Transverse colon (tissue), 4 donors: ENCODE measurements around the gene BRIX1. TPM values are rescaled to one million over a fixed set of nuclear protein-coding genes. Genes with fewer than 3 reads are reported as not detected.
"Not testable (repeated sequence)": the region's sequence is repeated elsewhere in the genome, so short reads cannot be mapped to it uniquely, and the experiment has no call there.

Experiments
- DNase-seq: peaks from one replicate; pipeline ENCODE4 v3.0.0-alpha.2; 2019
- H3K27ac ChIP-seq, 4 donors: fragments of 200-600 bp; sonication (generic); 2 replicates each; pipeline ENCODE4 v1.5.1; 2016 to 2018; ENCODE audit warnings: inconsistent platforms in 4 of 4
- H3K27me3 ChIP-seq: fragments of 200-600 bp; sonication (generic); 2 replicates; pipeline ENCODE4 v1.5.1; 2017; ENCODE audit warnings: inconsistent platforms
- H3K36me3 ChIP-seq, 4 donors: fragments of 200-600 bp; sonication (generic); 2 replicates each; pipeline ENCODE4 v1.5.1; 2017 to 2019; ENCODE audit warnings: inconsistent platforms in 4 of 4
- H3K4me1 ChIP-seq, 4 donors: fragments of 200-600 bp; sonication (generic); 2 replicates each; pipeline ENCODE4 v1.5.1; 2017 to 2020; ENCODE audit warnings: inconsistent platforms in 4 of 4
- H3K4me3 ChIP-seq, 4 donors: fragments of 200-600 bp; sonication (generic); 1 replicate in 1 of 4; 2 replicates in 3 of 4; pipeline versions ENCODE4 v1.5.1 to v1.6.1; 2017 to 2019; ENCODE audit warnings: inconsistent platforms in 4 of 4
- H3K9me3 ChIP-seq, 2 donors: fragments of 200-600 bp; sonication (generic); 2 replicates each; pipeline ENCODE4 v1.5.1; 2017 to 2019; ENCODE audit warnings: inconsistent platforms in 2 of 2
- EP300 ChIP-seq: sonication (generic); formaldehyde crosslinking; IDR thresholded peaks from one replicate; pipeline ENCODE4 v1.6.1; 2017; ENCODE audit warnings: antibody characterized with exemption, low read depth
- POLR2A ChIP-seq: fragments of 450-650 bp; IDR thresholded peaks from one replicate; pipeline ENCODE4 v1.6.1; 2016; ENCODE audit warnings: antibody characterized with exemption, mild to moderate bottlenecking, moderate library complexity
- POLR2AphosphoS5 ChIP-seq, 3 donors: sonication (generic); formaldehyde crosslinking; IDR thresholded peaks; one replicate each; pipeline ENCODE4 v1.6.1; 2016; ENCODE audit warnings: antibody characterized with exemption in 3 of 3
- WGBS, 2 donors: methylation state at CpG; one replicate each; pipeline ENCODE4 v1.1.5; 2018; ENCODE audit warnings: low coverage in 1 of 2; 5-methylcytosine and 5-hydroxymethylcytosine counted together
- in situ Hi-C, 4 donors: fragments of 200-750 bp; cut with MboI; loops; one replicate each; pipeline versions ENCODE4 v1.15.0 to v1.15.1; 2017; ENCODE audit warnings: low sequenced_read_pairs in 3 of 4, low pct_ligation_motif_present in 1 of 4, low pct_unique_long_range_greater_than_20kb in 1 of 4
- intact Hi-C: fragments of 100-400 bp; cut with DNase I; formaldehyde crosslinking; loops from one replicate; pipeline ENCODE4 v1.15.1; 2023; ENCODE audit warnings: low total_unique reads
- total RNA-seq, 4 donors: library from RNA; depleted of rRNA; stranded (reverse); fragments of >200 nt; gene quantifications; one replicate each; pipeline ENCODE4 v1.1.0, GENCODE V29; 2016
- TF ChIP-seq, protein P1 (sequence below), 5 experiments: fragments of 200-600 bp in 3 of 5; fragments of 450-650 bp in 2 of 5; sonication (generic) in 3 of 5; IDR thresholded peaks; 1 replicate in 2 of 5; 2 replicates in 3 of 5; pipeline ENCODE4 v1.5.1; 2016 to 2017; ENCODE audit warnings: antibody characterized with exemption in 5 of 5, inconsistent platforms in 3 of 5, mild to moderate bottlenecking in 2 of 5, moderate library complexity in 1 of 5

The BRIX1 gene
- total RNA-seq, 4 donors from 2014 or later, result 1.5 to 15.6 (median 7.5) TPM

DNA sequence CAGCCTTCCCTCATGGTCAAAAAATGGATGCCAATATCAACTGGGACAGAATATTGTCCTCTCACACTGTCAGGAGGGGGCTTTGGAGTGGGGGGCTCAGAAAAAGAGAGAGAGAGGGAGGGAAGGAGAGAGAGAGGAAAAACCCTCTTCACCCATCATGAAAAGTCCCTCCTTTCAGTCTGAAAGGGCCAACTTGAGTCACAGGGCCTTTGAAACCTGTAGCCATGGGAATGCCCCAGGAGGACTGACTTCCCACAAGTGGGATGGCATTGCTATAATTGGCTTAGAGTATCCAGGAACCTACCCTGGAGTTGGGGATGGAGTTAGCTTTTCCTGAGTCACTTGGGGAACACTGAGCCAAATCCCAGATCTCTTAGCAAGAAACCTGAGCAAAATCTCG is 55.0 kb downstream of the BRIX1 start:
- WGBS, 2 donors, result 64 to 80% methylated on average over 1 of the region's 1 CpG
- TF ChIP-seq, protein P1, sequence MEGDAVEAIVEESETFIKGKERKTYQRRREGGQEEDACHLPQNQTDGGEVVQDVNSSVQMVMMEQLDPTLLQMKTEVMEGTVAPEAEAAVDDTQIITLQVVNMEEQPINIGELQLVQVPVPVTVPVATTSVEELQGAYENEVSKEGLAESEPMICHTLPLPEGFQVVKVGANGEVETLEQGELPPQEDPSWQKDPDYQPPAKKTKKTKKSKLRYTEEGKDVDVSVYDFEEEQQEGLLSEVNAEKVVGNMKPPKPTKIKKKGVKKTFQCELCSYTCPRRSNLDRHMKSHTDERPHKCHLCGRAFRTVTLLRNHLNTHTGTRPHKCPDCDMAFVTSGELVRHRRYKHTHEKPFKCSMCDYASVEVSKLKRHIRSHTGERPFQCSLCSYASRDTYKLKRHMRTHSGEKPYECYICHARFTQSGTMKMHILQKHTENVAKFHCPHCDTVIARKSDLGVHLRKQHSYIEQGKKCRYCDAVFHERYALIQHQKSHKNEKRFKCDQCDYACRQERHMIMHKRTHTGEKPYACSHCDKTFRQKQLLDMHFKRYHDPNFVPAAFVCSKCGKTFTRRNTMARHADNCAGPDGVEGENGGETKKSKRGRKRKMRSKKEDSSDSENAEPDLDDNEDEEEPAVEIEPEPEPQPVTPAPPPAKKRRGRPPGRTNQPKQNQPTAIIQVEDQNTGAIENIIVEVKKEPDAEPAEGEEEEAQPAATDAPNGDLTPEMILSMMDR (IDR thresholded peaks at IDR 0.05), result no peak
- TF ChIP-seq POLR2A (no peak), POLR2AphosphoS5 (IDR thresholded peaks at IDR 0.05) (no peak), EP300 (no peak)
- in situ Hi-C loops, result no loop called here
- Histone ChIP-seq H3K4me1 (no peaks in the 10 kb centered on the region), H3K27ac (no peak overlapping the region), H3K4me3 (no peak overlapping the region), H3K36me3 (no peaks in the 10 kb centered on the region), H3K27me3 (no peaks in the 10 kb centered on the region), H3K9me3 (no peaks in the 10 kb centered on the region)
- intact Hi-C loops, result no loop called here
- no peak for DNase-seq

DNA sequence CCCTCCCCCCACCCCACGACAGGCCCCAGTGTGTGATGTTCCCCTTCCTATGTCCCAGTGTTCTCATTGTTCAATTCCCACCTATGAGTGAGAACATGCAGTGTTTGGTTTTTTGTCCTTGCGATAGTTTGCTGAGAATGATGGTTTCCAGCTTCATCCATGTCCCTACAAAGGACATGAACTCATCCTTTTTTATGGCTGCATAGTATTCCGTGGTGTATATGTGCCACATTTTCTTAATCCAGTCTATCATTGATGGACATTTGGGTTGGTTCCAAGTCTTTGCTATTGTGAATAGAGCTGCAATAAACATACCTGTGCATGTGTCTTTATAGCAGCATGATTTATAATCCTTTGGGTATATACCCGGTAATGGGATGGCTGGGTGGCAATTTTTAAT is 56.1 kb downstream of the BRIX1 start:
- H3K9me3 ChIP-seq, H3K27ac ChIP-seq, H3K36me3 ChIP-seq, H3K4me1 ChIP-seq, H3K27me3 ChIP-seq, DNase-seq, in situ Hi-C loops, H3K4me3 ChIP-seq, intact Hi-C loops: not testable (repeated sequence)
- 89 to 94% methylated on average over 2 to 4 of the region's 4 CpGs for WGBS, 2 donors

Other genes starting within 250 kb of the BRIX1 start
- under 1 TPM in 2 of 4 donors, not detected in 2; 0.27 to 0.32 TPM for gene TTC23L, start 76.5 kb upstream of the BRIX1 start, total RNA-seq
- 10 to 100 TPM in 3 of 4 donors, 1 to 10 TPM in 1; 9.0 to 14.4 (median 11.6) TPM for gene RAD1, start 207 bp upstream of the BRIX1 start, total RNA-seq
- 10 to 100 TPM; 12.7 to 34.8 (median 26.6) TPM for gene DNAJC21, start 13.8 kb downstream of the BRIX1 start, total RNA-seq
- not detected for gene AGXT2, start 132.2 kb downstream of the BRIX1 start, total RNA-seq